NCI-H2107 treated with DMSO at 0.1 percent for 48 hours (cell line): ENCODE data around the gene ABCD4.
"Not testable (repeated sequence)": the region's sequence is repeated elsewhere in the genome, so short reads cannot be mapped to it uniquely, and the experiment has no call there.

ENCODE experiments used
- DNase-seq: peaks from one replicate; lab custom pipeline; 2025; ENCODE audit not compliant: unreplicated experiment; lab: John Stamatoyannopoulos, UW

ABCD4 gene

DNA sequence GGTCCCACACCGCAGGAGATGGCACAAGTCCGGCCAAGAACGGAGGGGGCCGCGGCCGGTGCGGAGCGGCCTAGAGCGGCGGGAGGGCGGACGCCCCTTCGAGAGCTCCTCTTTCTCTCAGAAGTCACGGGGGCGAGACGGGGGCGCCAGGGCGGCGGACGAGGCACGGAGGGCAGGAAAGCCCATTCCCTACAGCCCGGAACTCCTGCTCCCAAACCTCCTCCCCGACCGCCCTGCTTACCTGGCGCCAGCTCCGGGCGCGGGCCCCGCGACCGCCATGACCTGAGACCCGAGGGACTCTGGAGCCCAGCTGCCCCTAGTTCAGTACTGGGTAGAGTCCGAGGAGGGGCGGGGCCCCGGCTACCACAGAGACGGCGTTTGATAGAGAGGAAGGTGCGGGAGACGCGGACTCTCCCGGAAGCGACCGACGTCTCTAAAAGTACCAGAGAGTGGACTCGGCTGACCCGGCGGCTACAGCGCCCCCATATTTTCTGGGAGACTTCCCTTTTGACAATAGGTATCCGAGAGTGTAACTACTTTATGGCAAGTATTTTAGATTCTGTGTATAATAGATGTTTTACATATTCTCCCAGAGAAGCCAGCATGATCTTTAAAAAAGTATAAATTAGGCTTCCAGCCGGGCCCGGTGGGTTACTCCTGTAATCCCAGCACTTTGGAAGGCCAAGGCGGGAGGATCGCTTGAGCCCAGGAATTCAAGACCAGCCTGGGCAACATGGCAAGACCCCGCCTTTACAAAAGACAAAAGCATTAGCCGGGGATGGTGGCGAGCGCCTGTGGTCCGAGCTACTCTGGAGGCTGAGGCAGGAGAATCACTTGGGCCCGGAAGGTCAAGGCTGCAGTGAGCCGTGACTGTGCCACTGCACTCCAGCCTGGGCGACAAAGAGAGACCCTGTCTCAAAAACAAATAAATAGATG, at the start of gene ABCD4:
Gene ABCD4, minus strand, starts transcription at position 301 of the 936 bp plus-strand sequence. Its CDS starts 22 bp downstream, at position 279.
- peak; percentile 94 for DNase-seq

DNA sequence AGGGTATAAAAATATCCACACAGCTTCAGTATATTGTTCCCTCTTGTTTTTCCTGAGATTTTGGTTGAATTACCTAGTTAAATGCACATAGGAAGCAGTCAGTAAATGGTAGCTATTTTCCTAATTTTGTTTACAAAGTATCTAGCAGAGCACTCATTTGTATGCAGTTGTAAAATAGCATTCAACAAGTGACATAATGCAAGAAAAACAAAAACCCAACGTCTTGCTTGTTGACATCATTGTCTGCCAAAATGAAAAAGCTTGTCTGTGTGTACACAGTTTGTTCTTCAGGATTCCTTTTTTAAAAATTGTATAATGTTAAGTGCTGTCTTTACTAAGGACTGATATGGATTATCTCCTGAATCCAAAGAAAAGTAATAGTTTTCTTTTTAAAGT, 48.2 kb upstream of the ABCD4 start:
- no peak for DNase-seq

GRCh38 chr14:74350211-74350927, 47.6 kb upstream of the ABCD4 start:
- DNase-seq = no peak

DNA sequence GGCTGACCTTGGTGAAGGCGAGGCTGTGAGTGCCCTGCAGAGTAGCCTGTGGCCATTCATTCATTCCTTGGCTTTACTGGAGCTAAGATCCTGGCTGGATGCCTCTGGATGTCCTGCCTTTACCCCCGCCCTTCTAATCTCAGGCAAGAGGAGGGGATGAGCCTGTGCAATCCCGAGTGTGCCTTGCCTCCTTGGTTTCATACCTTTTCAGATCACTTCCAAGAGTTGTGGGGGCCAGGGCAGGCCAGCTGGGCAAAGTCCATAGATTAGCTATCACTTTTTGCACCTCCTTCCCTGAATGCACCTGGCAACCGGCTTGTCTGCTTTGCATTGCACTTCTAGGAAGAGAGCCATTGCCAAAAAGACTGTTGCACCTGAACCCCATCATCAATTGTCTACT, 47.0 kb upstream of the ABCD4 start:
- DNase-seq = no peak

GRCh38 chr14:74348735-74349463, 46.2 kb upstream of the ABCD4 start:
- no peak for DNase-seq

DNA sequence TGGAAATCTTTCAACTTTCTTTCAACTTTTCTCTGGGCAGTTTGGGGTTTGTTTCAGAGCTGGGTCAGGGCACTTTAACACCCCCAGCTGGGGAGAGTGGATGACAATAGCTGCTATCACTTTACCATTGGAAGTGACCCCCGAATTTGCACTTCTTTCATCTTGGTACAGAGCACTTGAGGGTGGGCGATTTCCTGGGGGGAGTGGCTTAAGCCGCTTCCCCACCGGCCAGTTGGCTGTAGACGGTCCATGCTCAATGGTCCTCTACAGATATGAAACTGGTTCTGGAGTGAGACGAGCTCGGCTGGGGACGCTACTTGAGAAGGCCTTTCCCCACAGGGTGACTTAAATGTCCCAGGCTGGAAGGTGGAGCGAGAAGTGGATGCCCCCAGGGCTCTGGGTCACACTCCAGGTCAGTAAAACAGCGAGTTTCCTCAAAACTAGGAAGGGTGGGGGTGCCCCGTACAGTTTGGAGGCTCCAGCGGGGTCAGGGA, 45.6 kb upstream of the ABCD4 start, which contains the start of gene VRTN:
Gene VRTN, plus strand, starts transcription at position 231 of the 494 bp plus-strand sequence. CDS start 8,313 bp downstream, outside the sequence.
- DNase-seq = no peak

DNA sequence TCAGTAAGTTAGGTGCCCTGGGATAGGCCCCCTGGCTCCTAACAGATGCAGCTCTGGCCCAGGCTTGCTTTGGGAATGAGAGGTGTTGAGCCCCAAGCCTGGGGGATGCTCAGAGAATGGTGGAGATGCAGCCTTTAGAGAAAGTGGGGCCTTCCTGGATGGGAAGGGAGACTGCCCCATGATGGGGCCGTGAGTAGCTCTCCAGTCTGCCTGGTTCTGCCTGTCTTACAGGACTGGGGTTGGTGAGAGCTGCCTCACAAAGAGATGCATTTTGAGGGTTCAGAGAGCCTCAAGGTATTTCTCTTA, 45.0 kb upstream of the ABCD4 start:
- DNase-seq = no peak

DNA sequence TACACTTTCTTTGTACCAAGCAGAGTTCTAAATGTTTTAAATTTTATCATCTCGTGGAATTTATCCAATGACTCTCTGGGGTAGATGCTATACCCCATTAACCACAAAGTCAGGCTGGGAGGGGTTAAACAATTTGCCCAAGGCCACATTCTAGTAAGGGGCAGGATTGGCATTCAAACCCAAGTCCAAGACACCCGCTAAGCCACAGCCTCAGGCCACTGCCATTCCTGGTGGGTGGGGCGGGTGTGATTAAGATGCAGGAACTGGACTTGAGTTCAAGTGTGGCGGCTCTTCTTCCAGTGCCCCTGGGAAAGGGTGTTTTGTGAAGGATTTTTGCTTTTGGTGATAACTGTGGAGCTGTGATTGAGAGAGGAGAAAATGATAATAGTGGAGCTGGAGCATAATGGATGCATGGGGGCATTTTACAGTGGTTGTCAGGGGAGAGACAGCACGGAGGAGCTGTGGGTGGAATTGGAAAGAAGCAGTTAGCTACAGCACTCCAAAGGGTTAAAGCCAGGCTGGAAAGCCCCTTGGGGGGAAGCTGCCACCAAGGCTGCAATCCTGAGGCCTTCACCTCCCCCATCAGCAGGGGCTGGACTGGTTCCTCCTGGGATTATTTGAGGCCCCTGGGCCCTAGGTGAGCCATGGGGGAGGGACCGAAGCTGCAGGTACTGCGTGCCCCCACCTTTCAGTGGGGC, 44.5 kb upstream of the ABCD4 start:
- DNase-seq = no peak

DNA sequence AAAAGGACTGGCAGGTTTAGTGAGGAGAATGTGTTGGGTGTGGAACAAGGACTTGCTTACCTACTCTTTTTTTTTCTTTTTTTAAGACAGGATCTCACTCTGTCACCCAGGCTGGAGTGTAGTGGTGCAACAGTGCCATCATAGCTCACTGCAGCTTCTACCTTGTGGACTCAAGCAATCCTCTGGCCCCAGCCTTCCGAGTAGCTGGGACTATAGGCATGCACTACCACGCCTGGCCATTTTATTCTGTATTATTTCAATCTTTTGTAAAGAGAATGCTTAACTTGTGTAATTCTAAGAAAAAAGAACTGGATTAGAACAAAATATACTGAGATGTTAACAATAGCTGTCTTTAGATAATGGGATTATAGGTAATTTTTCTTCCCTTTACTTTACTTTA, 43.6 kb upstream of the ABCD4 start:
- no peak for DNase-seq

DNA sequence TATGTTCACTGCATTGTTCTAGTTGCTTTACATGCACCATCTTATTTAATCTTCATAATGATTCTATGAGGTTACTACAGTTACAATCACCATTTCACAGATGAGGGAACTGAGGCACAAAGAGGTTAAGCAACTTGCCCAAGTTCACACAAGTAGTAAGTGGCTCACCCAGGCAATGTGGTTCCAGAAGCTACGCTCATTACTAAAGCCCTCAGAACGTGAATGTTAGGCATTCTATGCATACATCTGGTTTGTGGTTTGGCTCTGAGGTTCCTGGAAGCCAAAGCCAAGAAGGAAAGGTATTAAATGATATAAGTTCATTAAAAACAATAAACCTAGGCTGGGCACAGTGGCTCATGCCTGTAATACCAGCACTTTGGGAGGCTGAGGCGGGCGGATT, 31.2 kb upstream of the ABCD4 start:
- DNase-seq = no peak

DNA sequence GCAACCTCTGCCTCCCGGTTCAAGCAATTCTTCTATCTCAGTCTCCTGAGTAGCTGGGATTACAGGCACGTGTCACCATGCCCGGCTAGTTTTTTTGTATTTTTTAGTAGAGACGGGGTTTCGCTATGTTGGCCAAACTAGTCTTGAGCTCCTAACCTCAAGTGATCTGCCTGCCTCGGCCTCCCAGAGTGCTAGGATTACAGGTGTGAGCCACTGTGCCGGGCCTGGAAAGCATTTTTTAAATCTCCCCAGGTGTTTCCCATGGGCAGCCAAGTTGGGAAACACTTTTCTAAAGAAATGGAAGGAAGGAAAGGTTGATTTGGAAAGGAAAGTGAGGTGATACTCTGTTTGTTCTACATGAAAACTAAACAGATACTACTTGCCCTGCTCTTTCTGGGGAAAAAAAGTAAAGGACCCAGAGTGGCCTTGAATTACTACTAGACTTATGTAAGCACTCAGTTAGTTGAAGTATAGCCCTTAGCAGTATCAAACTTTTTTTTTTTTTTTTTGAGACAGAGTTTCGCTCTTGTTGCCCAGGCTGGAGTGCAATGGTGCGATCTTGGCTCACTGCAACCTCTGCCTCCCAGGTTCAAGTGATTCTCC, 27.3 kb upstream of the ABCD4 start:
- DNase-seq = not testable (repeated sequence)

- peak; percentile 48 for DNase-seq
These were observed 23.8 kb upstream of the ABCD4 start for GRCh38 chr14:74326369-74327152.

DNA sequence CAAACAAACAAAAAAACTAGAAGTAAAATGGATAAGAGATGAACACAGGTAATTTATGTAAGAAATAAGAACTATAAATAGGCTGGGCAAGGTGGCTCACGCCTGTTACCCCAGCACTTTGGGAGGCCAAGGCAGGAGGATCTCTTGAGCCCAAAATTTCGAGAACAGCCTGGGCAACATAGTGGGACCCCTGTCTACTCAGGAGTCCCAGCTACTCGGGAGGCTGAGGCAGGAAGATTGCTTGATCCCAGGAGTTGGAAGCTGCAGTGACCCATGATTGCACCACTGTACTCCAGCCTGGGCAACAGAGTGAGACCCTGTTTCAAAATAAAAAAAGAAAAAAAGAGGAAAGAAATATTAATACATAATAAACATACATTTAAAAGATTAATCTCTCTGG, 22.7 kb upstream of the ABCD4 start:
- DNase-seq = no peak

DNA sequence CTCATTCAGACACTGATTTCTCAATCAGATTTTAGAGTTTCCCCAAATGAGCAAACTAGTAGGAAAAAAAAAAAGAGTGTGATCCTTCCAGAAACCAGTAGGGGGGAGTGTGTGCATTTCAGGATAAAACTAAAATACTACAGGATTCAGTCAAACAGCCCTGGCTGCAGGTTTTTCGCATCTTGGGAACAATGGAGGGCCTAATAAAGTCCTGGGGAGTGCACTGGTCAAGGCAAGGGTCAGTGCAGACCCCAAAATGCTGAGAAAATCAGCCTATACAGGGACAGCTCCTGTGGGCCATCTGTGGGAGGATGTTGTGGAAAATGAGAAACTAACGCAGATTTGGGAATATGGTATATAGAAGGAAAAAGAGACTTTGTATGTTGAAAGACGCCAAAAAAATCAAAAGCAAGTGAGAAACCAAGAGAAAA, 22.2 kb upstream of the ABCD4 start:
- no peak for DNase-seq

- DNase-seq = no peak
These were observed 11.8 kb upstream of the ABCD4 start for GRCh38 chr14:74314576-74314975.

DNA sequence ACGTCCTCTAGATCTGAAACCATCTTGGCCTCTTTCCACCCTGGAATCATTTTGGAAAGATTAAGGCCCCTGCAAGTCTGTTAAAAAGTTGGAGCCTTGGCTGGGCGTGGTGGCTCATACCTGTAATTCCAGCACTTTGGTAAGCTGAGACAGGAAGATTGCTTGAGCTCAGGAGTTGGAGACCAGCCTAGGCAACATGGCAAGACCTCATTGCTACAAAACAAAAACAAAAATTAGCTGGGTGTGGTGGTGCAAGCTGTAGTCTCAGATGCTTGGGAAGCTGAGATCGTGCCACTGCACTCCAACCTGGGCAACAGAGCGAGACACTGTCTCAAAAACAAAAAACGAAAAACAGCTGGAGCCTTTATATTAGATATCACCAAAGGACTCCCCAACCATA, 10.9 kb upstream of the ABCD4 start:
- no peak for DNase-seq

- DNase-seq = no peak
These were observed 9.4 kb upstream of the ABCD4 start for GRCh38 chr14:74312161-74312560.

DNA sequence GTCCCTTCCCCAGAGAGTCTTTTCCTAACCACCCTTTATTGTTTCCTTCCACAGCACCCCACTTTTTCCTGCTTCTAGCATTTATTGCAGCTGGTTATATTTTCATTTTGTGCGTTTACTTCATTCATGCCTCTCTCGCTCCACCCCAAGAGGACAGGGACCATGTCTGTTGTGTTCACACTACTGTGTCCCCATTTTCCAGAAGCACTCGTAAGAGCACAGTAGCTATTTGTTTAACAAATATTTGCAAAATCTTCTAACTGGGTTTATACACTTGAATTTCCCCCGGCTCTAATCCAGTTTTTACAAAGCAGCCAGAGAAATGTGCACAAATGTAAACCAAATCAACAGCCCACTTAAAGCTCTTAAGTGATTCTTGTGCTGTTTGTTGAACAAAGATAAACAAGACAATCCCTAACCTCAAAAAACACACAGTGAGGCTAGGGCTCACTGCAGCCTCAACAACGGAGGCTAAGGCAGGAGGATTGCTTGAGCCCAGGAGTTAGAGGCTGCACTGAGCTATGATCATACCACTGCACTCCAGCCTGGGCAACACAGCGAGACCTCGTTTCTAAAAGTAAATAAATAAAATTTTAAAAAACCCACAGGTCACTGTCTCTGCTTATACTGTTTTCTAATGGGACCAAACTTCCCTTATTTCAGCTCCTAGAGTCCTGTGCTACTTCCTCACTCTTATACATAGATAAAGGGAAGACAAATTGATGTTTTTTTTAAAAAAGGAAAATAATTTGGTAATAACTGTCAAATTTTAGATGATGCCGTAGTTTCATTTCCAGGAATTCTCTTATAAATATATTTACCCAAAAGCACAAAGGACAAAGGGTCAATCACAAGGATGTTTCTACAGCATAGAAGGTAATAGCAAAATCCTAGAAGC, 6.6 kb upstream of the ABCD4 start:
- DNase-seq = no peak

GRCh38 chr14:74308695-74309094, 6.0 kb upstream of the ABCD4 start:
- no peak for DNase-seq
